ENCODE data around the gene SLC3A2. TPM values are rescaled to one million over a fixed set of nuclear protein-coding genes. Genes with fewer than 3 reads are reported as not detected.
A peak's percentile ranks its signal among the peaks of the same experiment; 100 is the strongest.

Gene SLC3A2
- total and polyA plus RNA-seq, 2 of the 13 experiments (the other 11 are each of a cell fraction or from before 2014, with no cell fraction given), result 213 to 226 TPM

DNA sequence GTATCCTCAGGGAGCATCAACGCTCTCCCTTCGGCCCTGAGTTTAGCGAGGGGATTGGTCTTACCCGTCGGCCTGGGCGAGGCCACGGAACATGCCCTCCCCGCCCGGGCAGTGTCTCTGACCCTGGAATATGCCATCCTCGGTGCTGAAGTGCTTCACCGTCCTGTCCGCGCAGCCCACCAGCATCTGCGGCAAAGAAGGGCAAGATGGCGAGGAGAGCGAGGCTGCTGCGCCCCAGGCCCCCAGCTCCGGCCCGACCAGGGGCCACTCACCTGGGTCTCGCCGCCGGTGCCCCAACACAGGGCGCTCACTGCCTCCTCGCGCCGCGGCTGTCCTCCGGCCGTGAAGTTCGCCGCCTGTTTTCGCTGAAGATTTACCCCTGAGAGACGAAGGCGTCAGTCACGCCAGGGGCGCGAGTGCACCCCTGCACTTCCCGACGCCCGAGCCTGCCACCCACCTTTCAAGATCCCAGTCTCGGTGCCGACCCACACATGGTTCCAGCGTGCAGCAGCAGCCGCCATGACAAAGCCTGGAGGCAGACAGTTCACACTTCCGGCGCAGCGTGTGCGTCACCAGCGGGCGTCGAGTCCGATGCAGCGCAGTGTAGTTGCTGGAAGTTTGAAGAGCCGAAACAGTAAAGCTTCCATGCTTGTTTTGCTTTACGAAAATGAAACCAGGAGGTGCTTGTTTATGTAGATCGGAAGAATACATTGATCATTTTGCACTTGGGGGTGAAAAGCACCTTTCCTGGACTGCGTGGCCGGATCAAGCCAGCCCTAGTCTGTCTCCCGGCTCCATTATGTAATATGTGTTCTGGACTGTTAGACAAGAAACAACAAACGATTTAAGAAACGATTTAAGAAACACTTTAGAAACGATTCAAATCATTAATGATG lies 41.4 kb upstream of the SLC3A2 start, which contains the start of gene WDR74 (continued):
- TF ChIP-seq MXD4 (CRISPR knock-in tag; IDR thresholded peaks at IDR 0.05), result peak; percentile 99
- no peak for TF ChIP-seq ZNF746 (CRISPR knock-in tag; IDR thresholded peaks at IDR 0.05)
- peak; percentile 100 for TF ChIP-seq GATAD1 (CRISPR knock-in tag; IDR thresholded peaks at IDR 0.05)
- TF ChIP-seq ZNF569 (CRISPR knock-in tag; IDR thresholded peaks at IDR 0.05; ENCODE audit: borderline replicate concordance), result no peak
- no peak for TF ChIP-seq ZNF652 (CRISPR knock-in tag; IDR thresholded peaks at IDR 0.05; ENCODE audit: borderline replicate concordance, low read depth)
- TF ChIP-seq SRSF1 (optimal IDR thresholded peaks at IDR 0.05; ENCODE audit: low read depth, low read length), result no peak
- no peak for TF ChIP-seq MED13 (CRISPR knock-in tag; IDR thresholded peaks at IDR 0.05)
- TF ChIP-seq DR1 (CRISPR knock-in tag; IDR thresholded peaks at IDR 0.05), result no peak
- TF ChIP-seq SALL2 (CRISPR knock-in tag; IDR thresholded peaks at IDR 0.05), result 0 out of 2 replicates have a peak, but pooled peaks have one; percentile 57
- peak; percentile 26; the same call in 1 of the 2 replicates for TF ChIP-seq ZNF709 (CRISPR knock-in tag; IDR thresholded peaks at IDR 0.05)
- TF ChIP-seq PHF20 (CRISPR knock-in tag; IDR thresholded peaks at IDR 0.05), result peak; percentile 96
- TF ChIP-seq, protein P1, sequence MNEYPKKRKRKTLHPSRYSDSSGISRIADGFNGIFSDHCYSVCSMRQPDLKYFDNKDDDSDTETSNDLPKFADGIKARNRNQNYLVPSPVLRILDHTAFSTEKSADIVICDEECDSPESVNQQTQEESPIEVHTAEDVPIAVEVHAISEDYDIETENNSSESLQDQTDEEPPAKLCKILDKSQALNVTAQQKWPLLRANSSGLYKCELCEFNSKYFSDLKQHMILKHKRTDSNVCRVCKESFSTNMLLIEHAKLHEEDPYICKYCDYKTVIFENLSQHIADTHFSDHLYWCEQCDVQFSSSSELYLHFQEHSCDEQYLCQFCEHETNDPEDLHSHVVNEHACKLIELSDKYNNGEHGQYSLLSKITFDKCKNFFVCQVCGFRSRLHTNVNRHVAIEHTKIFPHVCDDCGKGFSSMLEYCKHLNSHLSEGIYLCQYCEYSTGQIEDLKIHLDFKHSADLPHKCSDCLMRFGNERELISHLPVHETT (CRISPR knock-in tag; conservative IDR thresholded peaks at IDR 0.05), result 0 out of 2 replicates have a peak, but pooled peaks have one; percentile 39
- peak; percentile 82; the same call in 1 of the 2 replicates for TF ChIP-seq SALL1 (CRISPR knock-in tag; IDR thresholded peaks at IDR 0.05)
- TF ChIP-seq, protein P2, sequence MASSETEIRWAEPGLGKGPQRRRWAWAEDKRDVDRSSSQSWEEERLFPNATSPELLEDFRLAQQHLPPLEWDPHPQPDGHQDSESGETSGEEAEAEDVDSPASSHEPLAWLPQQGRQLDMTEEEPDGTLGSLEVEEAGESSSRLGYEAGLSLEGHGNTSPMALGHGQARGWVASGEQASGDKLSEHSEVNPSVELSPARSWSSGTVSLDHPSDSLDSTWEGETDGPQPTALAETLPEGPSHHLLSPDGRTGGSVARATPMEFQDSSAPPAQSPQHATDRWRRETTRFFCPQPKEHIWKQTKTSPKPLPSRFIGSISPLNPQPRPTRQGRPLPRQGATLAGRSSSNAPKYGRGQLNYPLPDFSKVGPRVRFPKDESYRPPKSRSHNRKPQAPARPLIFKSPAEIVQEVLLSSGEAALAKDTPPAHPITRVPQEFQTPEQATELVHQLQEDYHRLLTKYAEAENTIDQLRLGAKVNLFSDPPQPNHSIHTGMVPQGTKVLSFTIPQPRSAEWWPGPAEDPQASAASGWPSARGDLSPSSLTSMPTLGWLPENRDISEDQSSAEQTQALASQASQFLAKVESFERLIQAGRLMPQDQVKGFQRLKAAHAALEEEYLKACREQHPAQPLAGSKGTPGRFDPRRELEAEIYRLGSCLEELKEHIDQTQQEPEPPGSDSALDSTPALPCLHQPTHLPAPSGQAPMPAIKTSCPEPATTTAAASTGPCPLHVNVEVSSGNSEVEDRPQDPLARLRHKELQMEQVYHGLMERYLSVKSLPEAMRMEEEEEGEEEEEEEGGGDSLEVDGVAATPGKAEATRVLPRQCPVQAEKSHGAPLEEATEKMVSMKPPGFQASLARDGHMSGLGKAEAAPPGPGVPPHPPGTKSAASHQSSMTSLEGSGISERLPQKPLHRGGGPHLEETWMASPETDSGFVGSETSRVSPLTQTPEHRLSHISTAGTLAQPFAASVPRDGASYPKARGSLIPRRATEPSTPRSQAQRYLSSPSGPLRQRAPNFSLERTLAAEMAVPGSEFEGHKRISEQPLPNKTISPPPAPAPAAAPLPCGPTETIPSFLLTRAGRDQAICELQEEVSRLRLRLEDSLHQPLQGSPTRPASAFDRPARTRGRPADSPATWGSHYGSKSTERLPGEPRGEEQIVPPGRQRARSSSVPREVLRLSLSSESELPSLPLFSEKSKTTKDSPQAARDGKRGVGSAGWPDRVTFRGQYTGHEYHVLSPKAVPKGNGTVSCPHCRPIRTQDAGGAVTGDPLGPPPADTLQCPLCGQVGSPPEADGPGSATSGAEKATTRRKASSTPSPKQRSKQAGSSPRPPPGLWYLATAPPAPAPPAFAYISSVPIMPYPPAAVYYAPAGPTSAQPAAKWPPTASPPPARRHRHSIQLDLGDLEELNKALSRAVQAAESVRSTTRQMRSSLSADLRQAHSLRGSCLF (CRISPR knock-in tag; IDR thresholded peaks at IDR 0.05; ENCODE audit: borderline replicate concordance), result no peak
- no peak for TF ChIP-seq PHB2 (IDR thresholded peaks at IDR 0.05; ENCODE audit: partially characterized antibody)
- TF ChIP-seq, protein P3, sequence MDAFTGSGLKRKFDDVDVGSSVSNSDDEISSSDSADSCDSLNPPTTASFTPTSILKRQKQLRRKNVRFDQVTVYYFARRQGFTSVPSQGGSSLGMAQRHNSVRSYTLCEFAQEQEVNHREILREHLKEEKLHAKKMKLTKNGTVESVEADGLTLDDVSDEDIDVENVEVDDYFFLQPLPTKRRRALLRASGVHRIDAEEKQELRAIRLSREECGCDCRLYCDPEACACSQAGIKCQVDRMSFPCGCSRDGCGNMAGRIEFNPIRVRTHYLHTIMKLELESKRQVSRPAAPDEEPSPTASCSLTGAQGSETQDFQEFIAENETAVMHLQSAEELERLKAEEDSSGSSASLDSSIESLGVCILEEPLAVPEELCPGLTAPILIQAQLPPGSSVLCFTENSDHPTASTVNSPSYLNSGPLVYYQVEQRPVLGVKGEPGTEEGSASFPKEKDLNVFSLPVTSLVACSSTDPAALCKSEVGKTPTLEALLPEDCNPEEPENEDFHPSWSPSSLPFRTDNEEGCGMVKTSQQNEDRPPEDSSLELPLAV (CRISPR knock-in tag; conservative IDR thresholded peaks at IDR 0.05; ENCODE audit: low read depth), result no peak
- no peak for TF ChIP-seq ARNT (IDR thresholded peaks at IDR 0.05)
- TF ChIP-seq CEBPB (IDR thresholded peaks at IDR 0.05; ENCODE audit: borderline replicate concordance, low read depth, low read length), result no peak
- no peak for TF ChIP-seq RBM22 (optimal IDR thresholded peaks at IDR 0.05; ENCODE audit: low read length)
